ENCODE data around the gene YIF1A.

DNA sequence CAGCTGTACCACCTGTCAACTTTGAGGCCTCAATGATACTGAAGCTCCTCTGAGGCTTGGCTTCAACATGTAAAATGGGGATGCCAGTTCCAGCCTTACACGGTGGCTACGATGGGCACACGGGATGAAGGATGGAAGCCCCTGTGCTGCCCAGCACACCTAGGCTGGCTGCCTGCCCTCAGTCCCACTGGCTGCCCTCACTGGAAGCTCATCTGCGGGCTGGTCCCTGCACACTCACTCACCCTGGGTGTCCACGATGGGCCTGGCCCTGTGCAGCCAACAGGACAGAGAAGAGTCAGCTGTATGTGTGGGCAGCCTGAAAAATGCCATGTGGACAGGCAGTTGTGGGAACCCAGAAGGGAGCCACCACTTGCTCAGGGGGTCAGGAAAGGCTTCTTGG, 2.2 kb downstream of the YIF1A start:
- TF ChIP-seq, protein P1, sequence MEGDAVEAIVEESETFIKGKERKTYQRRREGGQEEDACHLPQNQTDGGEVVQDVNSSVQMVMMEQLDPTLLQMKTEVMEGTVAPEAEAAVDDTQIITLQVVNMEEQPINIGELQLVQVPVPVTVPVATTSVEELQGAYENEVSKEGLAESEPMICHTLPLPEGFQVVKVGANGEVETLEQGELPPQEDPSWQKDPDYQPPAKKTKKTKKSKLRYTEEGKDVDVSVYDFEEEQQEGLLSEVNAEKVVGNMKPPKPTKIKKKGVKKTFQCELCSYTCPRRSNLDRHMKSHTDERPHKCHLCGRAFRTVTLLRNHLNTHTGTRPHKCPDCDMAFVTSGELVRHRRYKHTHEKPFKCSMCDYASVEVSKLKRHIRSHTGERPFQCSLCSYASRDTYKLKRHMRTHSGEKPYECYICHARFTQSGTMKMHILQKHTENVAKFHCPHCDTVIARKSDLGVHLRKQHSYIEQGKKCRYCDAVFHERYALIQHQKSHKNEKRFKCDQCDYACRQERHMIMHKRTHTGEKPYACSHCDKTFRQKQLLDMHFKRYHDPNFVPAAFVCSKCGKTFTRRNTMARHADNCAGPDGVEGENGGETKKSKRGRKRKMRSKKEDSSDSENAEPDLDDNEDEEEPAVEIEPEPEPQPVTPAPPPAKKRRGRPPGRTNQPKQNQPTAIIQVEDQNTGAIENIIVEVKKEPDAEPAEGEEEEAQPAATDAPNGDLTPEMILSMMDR (IDR thresholded peaks at IDR 0.05 in 8 of 11, conservative IDR thresholded peaks at IDR 0.05 in 3 of 11), result no peak
- TF ChIP-seq POLR2A (IDR thresholded peaks at IDR 0.05), result no peak
- TF ChIP-seq POLR2AphosphoS5 (IDR thresholded peaks at IDR 0.05), result no peak
